Measurements from ENCODE around the gene TMEM158.

The TMEM158 gene

DNA sequence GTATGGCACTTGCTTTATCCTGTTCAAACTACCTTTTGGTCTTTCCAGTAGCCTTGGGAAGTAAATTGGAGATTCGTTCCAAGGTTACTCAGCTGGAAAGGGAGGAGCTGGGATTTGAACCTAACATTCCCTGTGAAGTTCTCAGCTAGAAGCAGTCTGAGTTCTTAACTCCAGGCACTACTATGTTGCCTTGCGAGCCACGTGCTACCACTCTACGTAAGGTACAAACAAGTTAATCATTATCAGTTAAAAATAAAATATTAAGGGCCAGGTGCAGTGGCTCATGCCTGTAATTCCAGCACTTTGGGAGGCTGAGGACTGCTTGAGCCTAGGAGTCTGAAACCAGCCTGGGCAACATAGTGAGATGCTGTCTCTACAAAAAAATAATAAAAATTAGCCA, 49.2 kb downstream of the TMEM158 start:
- Histone ChIP-seq H3K4me3 (ENCODE audit: insufficient read depth, low read length, poor library complexity, severe bottlenecking) (no peak overlapping the region), H3F3A (ENCODE audit: insufficient read depth) (no peaks in the 10 kb centered on the region), H3K4me2 (ENCODE audit: low read depth, low read length, poor library complexity, severe bottlenecking) (no peak overlapping the region), H3K9me3 (ENCODE audit: insufficient read depth, low read length) (no peaks in the 10 kb centered on the region), H3K36me3 (ENCODE audit: low read length) (no peaks in the 10 kb centered on the region), H3K27ac (ENCODE audit: low read depth, low read length) (no peak overlapping the region), H3K79me2 (ENCODE audit: insufficient read depth, low read length) (no peaks in the 10 kb centered on the region), H4K20me1 (ENCODE audit: low read depth, low read length) (no peaks in the 10 kb centered on the region), H2AFZ (ENCODE audit: low read depth, low read length, severe bottlenecking) (no peak overlapping the region), H3K9ac (ENCODE audit: low read length) (no peak overlapping the region), H3K9me2 (replicated peaks; ENCODE audit: insufficient read depth, low read length) (no peaks in the 10 kb centered on the region), H3K27me3 (ENCODE audit: low read length) (no peaks in the 10 kb centered on the region)
- TF ChIP-seq, protein P1, sequence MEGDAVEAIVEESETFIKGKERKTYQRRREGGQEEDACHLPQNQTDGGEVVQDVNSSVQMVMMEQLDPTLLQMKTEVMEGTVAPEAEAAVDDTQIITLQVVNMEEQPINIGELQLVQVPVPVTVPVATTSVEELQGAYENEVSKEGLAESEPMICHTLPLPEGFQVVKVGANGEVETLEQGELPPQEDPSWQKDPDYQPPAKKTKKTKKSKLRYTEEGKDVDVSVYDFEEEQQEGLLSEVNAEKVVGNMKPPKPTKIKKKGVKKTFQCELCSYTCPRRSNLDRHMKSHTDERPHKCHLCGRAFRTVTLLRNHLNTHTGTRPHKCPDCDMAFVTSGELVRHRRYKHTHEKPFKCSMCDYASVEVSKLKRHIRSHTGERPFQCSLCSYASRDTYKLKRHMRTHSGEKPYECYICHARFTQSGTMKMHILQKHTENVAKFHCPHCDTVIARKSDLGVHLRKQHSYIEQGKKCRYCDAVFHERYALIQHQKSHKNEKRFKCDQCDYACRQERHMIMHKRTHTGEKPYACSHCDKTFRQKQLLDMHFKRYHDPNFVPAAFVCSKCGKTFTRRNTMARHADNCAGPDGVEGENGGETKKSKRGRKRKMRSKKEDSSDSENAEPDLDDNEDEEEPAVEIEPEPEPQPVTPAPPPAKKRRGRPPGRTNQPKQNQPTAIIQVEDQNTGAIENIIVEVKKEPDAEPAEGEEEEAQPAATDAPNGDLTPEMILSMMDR (IDR thresholded peaks at IDR 0.05; ENCODE audit: insufficient read depth, low read length, poor library complexity, severe bottlenecking) = no peak
- TF ChIP-seq EZH2phosphoT487 (conservative IDR thresholded peaks at IDR 0.05; ENCODE audit: low read length) = no peak

All from SU-DHL-6 (cell line).